Measurements from ENCODE around the gene USP40. TPM values are rescaled to one million over a fixed set of nuclear protein-coding genes. Genes with fewer than 3 reads are reported as not detected.

Gene USP40
- total RNA-seq, 1 donor from 2014 or later = 49.8 TPM

GRCh38 chr2:233470011-233470687 lies 96.4 kb downstream of the USP40 start:
- H3K36me3 ChIP-seq (ENCODE audit: control insufficient read depth, insufficient read depth, low read length) = peaks cover 1% of the 10 kb centered on the region

GRCh38 chr2:233469261-233470010 lies 97.1 kb downstream of the USP40 start:
- H3K27me3 ChIP-seq (ENCODE audit: control insufficient read depth, insufficient read depth, low read length) = no peaks in the 10 kb centered on the region
- H3K36me3 ChIP-seq (ENCODE audit: control insufficient read depth, insufficient read depth, low read length) = peaks cover 1% of the 10 kb centered on the region
- no peak overlapping the region for H3K4me3 ChIP-seq (ENCODE audit: low read depth, low read length)
- TF ChIP-seq CTCF (IDR thresholded peaks at IDR 0.05; ENCODE audit: insufficient read depth, low read length, poor library complexity, severe bottlenecking) = no peak
- DNase-seq (ENCODE audit: low read depth) = no peak

More at GRCh38 chr2:233470011-233470687, 96.4 kb downstream of the USP40 start:
- Histone ChIP-seq H3K4me3 (ENCODE audit: low read depth, low read length) (no peak overlapping the region), H3K27me3 (ENCODE audit: control insufficient read depth, insufficient read depth, low read length) (no peaks in the 10 kb centered on the region)
- TF ChIP-seq CTCF (IDR thresholded peaks at IDR 0.05; ENCODE audit: insufficient read depth, low read length, poor library complexity, severe bottlenecking) = no peak
- no peak for DNase-seq (ENCODE audit: low read depth)

GRCh38 chr2:233468741-233469110 lies 97.9 kb downstream of the USP40 start:
- Histone ChIP-seq H3K36me3 (ENCODE audit: control insufficient read depth, insufficient read depth, low read length) (no peaks in the 10 kb centered on the region), H3K27me3 (ENCODE audit: control insufficient read depth, insufficient read depth, low read length) (no peaks in the 10 kb centered on the region), H3K4me3 (ENCODE audit: low read depth, low read length) (no peak overlapping the region)
- no peak for TF ChIP-seq CTCF (IDR thresholded peaks at IDR 0.05; ENCODE audit: insufficient read depth, low read length, poor library complexity, severe bottlenecking)
- DNase-seq (ENCODE audit: low read depth) = no peak

GRCh38 chr2:233468047-233468740 lies 98.4 kb downstream of the USP40 start:
- no peaks in the 10 kb centered on the region for H3K27me3 ChIP-seq (ENCODE audit: control insufficient read depth, insufficient read depth, low read length)
- TF ChIP-seq CTCF (IDR thresholded peaks at IDR 0.05; ENCODE audit: insufficient read depth, low read length, poor library complexity, severe bottlenecking) = no peak
- H3K4me3 ChIP-seq (ENCODE audit: low read depth, low read length) = no peak overlapping the region
- DNase-seq (ENCODE audit: low read depth) = no peak
- H3K36me3 ChIP-seq (ENCODE audit: control insufficient read depth, insufficient read depth, low read length) = no peaks in the 10 kb centered on the region

- no peak for DNase-seq (ENCODE audit: low read depth)
- no peak for TF ChIP-seq CTCF (IDR thresholded peaks at IDR 0.05; ENCODE audit: insufficient read depth, low read length, poor library complexity, severe bottlenecking)
- no peaks in the 10 kb centered on the region for H3K36me3 ChIP-seq (ENCODE audit: control insufficient read depth, insufficient read depth, low read length)
- H3K27me3 ChIP-seq (ENCODE audit: control insufficient read depth, insufficient read depth, low read length) = no peaks in the 10 kb centered on the region
- H3K4me3 ChIP-seq (ENCODE audit: low read depth, low read length) = no peak overlapping the region
These were observed 99.5 kb downstream of the USP40 start for GRCh38 chr2:233466991-233467603.

All from kidney epithelial cell (primary cell).